H9 (cell line): ENCODE data around the gene MAPKAP1. TPM values are rescaled to one million over a fixed set of nuclear protein-coding genes. Genes with fewer than 3 reads are reported as not detected.
A peak's percentile ranks its signal among the peaks of the same experiment; 100 is the strongest.

Experiments
- DNase-seq: peaks from one replicate; pipeline ENCODE4 v3.0.0-alpha.2; 2017
- H2AFZ ChIP-seq: one replicate; pipeline ENCODE4 v1.6.1; 2013; ENCODE audit warnings: mild to moderate bottlenecking, low read length, control low read depth, moderate library complexity
- H2AK5ac ChIP-seq: 2 replicates; pipeline ENCODE4 v1.6.1; 2013; ENCODE audit warnings: low read length, control low read depth, mixed read lengths; ENCODE audit not compliant: insufficient read length
- H2BK120ac ChIP-seq: one replicate; pipeline ENCODE4 v1.6.1; 2013; ENCODE audit warnings: low read depth, mild to moderate bottlenecking, low read length, control low read depth, inconsistent platforms; ENCODE audit not compliant: poor library complexity, severe bottlenecking
- H2BK12ac ChIP-seq: 2 replicates; pipeline ENCODE4 v1.6.1; 2013; ENCODE audit warnings: low read length, control low read depth, mixed read lengths, low read depth; ENCODE audit not compliant: insufficient read length
- H2BK15ac ChIP-seq: 2 replicates; pipeline ENCODE4 v1.6.1; 2013; ENCODE audit warnings: low read depth, low read length, control low read depth
- H2BK20ac ChIP-seq: one replicate; pipeline ENCODE4 v1.6.1; 2013; ENCODE audit warnings: low read depth, mild to moderate bottlenecking, low read length, control low read depth, inconsistent platforms; ENCODE audit not compliant: poor library complexity, severe bottlenecking
- H2BK5ac ChIP-seq: 2 replicates; pipeline ENCODE4 v1.6.1; 2013; ENCODE audit warnings: low read length, control low read depth, mixed read lengths; ENCODE audit not compliant: insufficient read length
- H3K14ac ChIP-seq: 2 replicates; pipeline ENCODE4 v1.6.1; 2013; ENCODE audit warnings: low read length, control low read depth; ENCODE audit not compliant: insufficient read depth
- H3K18ac ChIP-seq: 2 replicates; pipeline ENCODE4 v1.6.1; 2013; ENCODE audit warnings: low read depth, mild to moderate bottlenecking, mixed read lengths, low read length, control low read depth; ENCODE audit not compliant: insufficient read length
- H3K23ac ChIP-seq: 2 replicates; pipeline ENCODE4 v1.6.1; 2013; ENCODE audit warnings: low read length, control low read depth, mixed read lengths, low read depth; ENCODE audit not compliant: insufficient read length
- H3K23me2 ChIP-seq: 2 replicates; pipeline ENCODE4 v1.6.1; 2013; ENCODE audit warnings: low read depth, mild to moderate bottlenecking, mixed read lengths, low read length, control low read depth; ENCODE audit not compliant: insufficient read length, poor library complexity, severe bottlenecking
- H3K27ac ChIP-seq: 2 replicates; pipeline ENCODE4 v1.5.1; 2013; ENCODE audit warnings: low read length, control low read depth, mixed read lengths, low read depth; ENCODE audit not compliant: insufficient read length
- H3K27me3 ChIP-seq: 2 replicates; pipeline ENCODE4 v1.6.1; 2013; ENCODE audit warnings: low read length, control low read depth, inconsistent platforms; ENCODE audit not compliant: insufficient read depth
- H3K4ac ChIP-seq: 2 replicates; pipeline ENCODE4 v1.6.1; 2013; ENCODE audit warnings: low read depth, mild to moderate bottlenecking, control low read depth, inconsistent platforms, low read length, moderate library complexity
- H3K4me1 ChIP-seq: 2 replicates; pipeline ENCODE4 v1.6.1; 2013; ENCODE audit warnings: low read length, control low read depth, inconsistent platforms; ENCODE audit not compliant: insufficient read depth
- H3K4me2 ChIP-seq: 2 replicates; pipeline ENCODE4 v1.6.1; 2013; ENCODE audit warnings: low read length, control low read depth, mixed read lengths; ENCODE audit not compliant: insufficient read length, insufficient read depth
- H3K56ac ChIP-seq: 2 replicates; pipeline ENCODE4 v1.6.1; 2013; ENCODE audit warnings: low read depth, mild to moderate bottlenecking, mixed read lengths, low read length, control low read depth; ENCODE audit not compliant: insufficient read length
- H3K79me1 ChIP-seq: 2 replicates; pipeline ENCODE4 v1.6.1; 2013; ENCODE audit warnings: low read depth, mild to moderate bottlenecking, moderate library complexity, low read length, control low read depth, inconsistent platforms; ENCODE audit not compliant: insufficient read depth, poor library complexity, severe bottlenecking
- H3K79me2 ChIP-seq: 2 replicates; pipeline ENCODE4 v1.6.1; 2013; ENCODE audit warnings: low read length, control low read depth, inconsistent platforms; ENCODE audit not compliant: insufficient read depth
- H3K9ac ChIP-seq: 2 replicates; pipeline ENCODE4 v1.6.1; 2013; ENCODE audit warnings: low read length, control low read depth, mixed read lengths; ENCODE audit not compliant: insufficient read length; ENCODE audit errors: extremely low read depth
- H3K9me3 ChIP-seq: one replicate; pipeline ENCODE4 v1.6.1; 2013; ENCODE audit warnings: low read depth, low read length, inconsistent platforms; ENCODE audit not compliant: control insufficient read depth
- H3T11ph ChIP-seq: one replicate; pipeline ENCODE4 v1.6.1; 2013; ENCODE audit warnings: mild to moderate bottlenecking, low read length, control low read depth, inconsistent platforms
- H4K20me1 ChIP-seq: one replicate; pipeline ENCODE4 v1.6.1; 2013; ENCODE audit not compliant: control insufficient read depth, insufficient read length, insufficient read depth
- H4K5ac ChIP-seq: 2 replicates; pipeline ENCODE4 v1.6.1; 2013; ENCODE audit warnings: low read depth, mild to moderate bottlenecking, mixed read lengths, low read length, control low read depth; ENCODE audit not compliant: insufficient read length
- H4K8ac ChIP-seq: replicated peaks from 2 replicates; pipeline ENCODE4 v1.6.1; 2013; ENCODE audit warnings: low read length, control low read depth, mixed read lengths, low read depth; ENCODE audit not compliant: insufficient read length
- H4K91ac ChIP-seq: 2 replicates; pipeline ENCODE4 v1.6.1; 2013; ENCODE audit warnings: low read depth, mild to moderate bottlenecking, moderate library complexity, mixed read lengths, low read length, control low read depth; ENCODE audit not compliant: insufficient read length
- H3K27ac Mint-ChIP-seq, 3 experiments: 2 replicates in 2 of 3; 3 replicates in 1 of 3; pipeline ENCODE4 v1.8.0; 2020 to 2021; ENCODE audit warnings: mixed read lengths in 3 of 3, mild to moderate bottlenecking in 1 of 3, moderate library complexity in 1 of 3
- H3K27me3 Mint-ChIP-seq: 2 replicates; pipeline ENCODE4 v1.8.0; 2021; ENCODE audit warnings: low read depth, mild to moderate bottlenecking, moderate library complexity, mixed read lengths
- H3K36me3 Mint-ChIP-seq, 3 experiments: 2 replicates in 2 of 3; 3 replicates in 1 of 3; pipeline ENCODE4 v1.8.0; 2020 to 2021; ENCODE audit warnings: low read depth in 3 of 3, mixed read lengths in 3 of 3; ENCODE audit not compliant: insufficient read depth in 1 of 3
- H3K4me1 Mint-ChIP-seq, 2 experiments: 2 replicates each; pipeline ENCODE4 v1.8.0; 2020; ENCODE audit warnings: mixed read lengths in 2 of 2
- H3K4me3 Mint-ChIP-seq, 2 experiments: 2 replicates in 1 of 2; 3 replicates in 1 of 2; pipeline ENCODE4 v1.8.0; 2020 to 2021; ENCODE audit warnings: mild to moderate bottlenecking in 2 of 2, mixed read lengths in 2 of 2, moderate library complexity in 1 of 2
- H3K9me3 Mint-ChIP-seq, 2 experiments: 2 replicates in 1 of 2; 3 replicates in 1 of 2; pipeline ENCODE4 v1.8.0; 2020; ENCODE audit warnings: mild to moderate bottlenecking in 2 of 2, mixed read lengths in 2 of 2, moderate library complexity in 1 of 2
- CTCF ChIP-seq: fragments of 200-600 bp; sonication (generic); conservative IDR thresholded peaks from 3 replicates; pipeline ENCODE4 v1.8.0; 2021; ENCODE audit warnings: antibody characterized with exemption, mild to moderate bottlenecking
- WGBS: extraction: QIAGEN DNeasy Blood & Tissue Kit; methylation state at CpG from one replicate; pipeline ENCODE4 v1.1.7; 2013; ENCODE audit warnings: missing lambda C conversion rate, low lambda C conversion rate, mixed read lengths; ENCODE audit not compliant: insufficient read length; ENCODE audit errors: extremely low coverage; 5-methylcytosine and 5-hydroxymethylcytosine counted together
- total RNA-seq: library from RNA; stranded (reverse); gene quantifications from 2 replicates; pipeline ENCODE4 v1.2.1, GENCODE V29; 2021

The MAPKAP1 gene
- total RNA-seq, 1 experiment from 2014 or later, result 97.0 TPM

GRCh38 chr9:125415583-125416460, 291.2 kb downstream of the MAPKAP1 start:
- Histone ChIP-seq H3K14ac (no peak overlapping the region), H3K79me1 (no peaks in the 10 kb centered on the region), H3K9ac (no peak overlapping the region), H2BK15ac (no peak overlapping the region), H2AFZ (no peak overlapping the region), H3K27ac (no peak overlapping the region), H4K91ac (no peak overlapping the region), H2BK5ac (no peak overlapping the region), H3K9me3 (no peaks in the 10 kb centered on the region), H2AK5ac (no peak overlapping the region), H3K27me3 (no peaks in the 10 kb centered on the region), H3K23me2 (no peaks in the 10 kb centered on the region), H3T11ph (no peak overlapping the region), H3K18ac (no peak overlapping the region), H3K23ac (no peak overlapping the region), H3K4me2 (no peak overlapping the region), H4K20me1 (no peaks in the 10 kb centered on the region), H3K79me2 (no peaks in the 10 kb centered on the region), H3K4me1 (no peaks in the 10 kb centered on the region), H3K56ac (no peak overlapping the region), H2BK12ac (no peak overlapping the region), H4K5ac (no peak overlapping the region), H2BK120ac (no peak overlapping the region), H4K8ac (no peak overlapping the region), H2BK20ac (no peak overlapping the region), H3K4ac (no peak overlapping the region)
- Mint-ChIP-seq H3K27me3 (peaks cover 10% of the 10 kb centered on the region), H3K36me3 (no peaks in the 10 kb centered on the region), H3K9me3 (no peaks in the 10 kb centered on the region), H3K4me1 (peaks cover 2 to 6% of the 10 kb centered on the region in 2 experiments; a peak in 2 of 4 replicates), H3K4me3 (no peak overlapping the region), H3K27ac (peak overlapping the region in 1 of 3 experiments; percentile 25; a peak in 1 of 7 replicates)
- TF ChIP-seq CTCF, result no peak
- WGBS, result no CpG with 5 or more reads among the region's 23 CpGs
- no peak for DNase-seq
